ENCODE data around the gene TRMT44.

GRCh38 chr4:8417071-8417614 is 23.4 kb upstream of the TRMT44 start:
- TF ChIP-seq, protein P1, sequence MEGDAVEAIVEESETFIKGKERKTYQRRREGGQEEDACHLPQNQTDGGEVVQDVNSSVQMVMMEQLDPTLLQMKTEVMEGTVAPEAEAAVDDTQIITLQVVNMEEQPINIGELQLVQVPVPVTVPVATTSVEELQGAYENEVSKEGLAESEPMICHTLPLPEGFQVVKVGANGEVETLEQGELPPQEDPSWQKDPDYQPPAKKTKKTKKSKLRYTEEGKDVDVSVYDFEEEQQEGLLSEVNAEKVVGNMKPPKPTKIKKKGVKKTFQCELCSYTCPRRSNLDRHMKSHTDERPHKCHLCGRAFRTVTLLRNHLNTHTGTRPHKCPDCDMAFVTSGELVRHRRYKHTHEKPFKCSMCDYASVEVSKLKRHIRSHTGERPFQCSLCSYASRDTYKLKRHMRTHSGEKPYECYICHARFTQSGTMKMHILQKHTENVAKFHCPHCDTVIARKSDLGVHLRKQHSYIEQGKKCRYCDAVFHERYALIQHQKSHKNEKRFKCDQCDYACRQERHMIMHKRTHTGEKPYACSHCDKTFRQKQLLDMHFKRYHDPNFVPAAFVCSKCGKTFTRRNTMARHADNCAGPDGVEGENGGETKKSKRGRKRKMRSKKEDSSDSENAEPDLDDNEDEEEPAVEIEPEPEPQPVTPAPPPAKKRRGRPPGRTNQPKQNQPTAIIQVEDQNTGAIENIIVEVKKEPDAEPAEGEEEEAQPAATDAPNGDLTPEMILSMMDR (IDR thresholded peaks at IDR 0.05; ENCODE audit: borderline replicate concordance, extremely low read depth, low read length, poor library complexity, severe bottlenecking) = no peak
- no peak for TF ChIP-seq EZH2 (IDR thresholded peaks at IDR 0.05; ENCODE audit: borderline replicate concordance, low read depth, low read length, severe bottlenecking)
